Eye (tissue), 1 donor: ENCODE measurements around the gene BICRAL.
"Not testable (repeated sequence)": the region's sequence is repeated elsewhere in the genome, so short reads cannot be mapped to it uniquely, and the experiment has no call there.

Experiments
- DNase-seq: peaks from one replicate; pipeline ENCODE4 v3.0.0-alpha.2; 2015

Gene BICRAL

DNA sequence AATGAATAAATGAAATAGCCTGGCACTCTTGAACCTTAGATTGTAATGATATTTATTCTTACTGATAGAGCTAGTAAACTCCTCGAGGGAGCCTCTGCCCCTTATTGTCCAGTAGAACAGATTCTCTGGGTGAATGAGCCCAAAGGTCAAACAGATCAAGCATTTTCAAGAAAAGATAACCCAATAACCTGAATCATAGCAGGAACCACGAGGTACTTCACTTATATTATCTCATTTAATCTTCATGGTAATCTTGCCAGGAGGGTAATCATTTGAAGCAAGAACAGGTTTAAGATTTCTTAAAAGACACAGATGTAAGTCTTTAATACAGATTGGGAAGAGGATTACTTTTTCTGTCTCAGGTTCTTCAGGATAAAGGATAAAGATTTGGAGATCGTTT lies 18.9 kb upstream of the BICRAL start:
- no peak for DNase-seq

DNA sequence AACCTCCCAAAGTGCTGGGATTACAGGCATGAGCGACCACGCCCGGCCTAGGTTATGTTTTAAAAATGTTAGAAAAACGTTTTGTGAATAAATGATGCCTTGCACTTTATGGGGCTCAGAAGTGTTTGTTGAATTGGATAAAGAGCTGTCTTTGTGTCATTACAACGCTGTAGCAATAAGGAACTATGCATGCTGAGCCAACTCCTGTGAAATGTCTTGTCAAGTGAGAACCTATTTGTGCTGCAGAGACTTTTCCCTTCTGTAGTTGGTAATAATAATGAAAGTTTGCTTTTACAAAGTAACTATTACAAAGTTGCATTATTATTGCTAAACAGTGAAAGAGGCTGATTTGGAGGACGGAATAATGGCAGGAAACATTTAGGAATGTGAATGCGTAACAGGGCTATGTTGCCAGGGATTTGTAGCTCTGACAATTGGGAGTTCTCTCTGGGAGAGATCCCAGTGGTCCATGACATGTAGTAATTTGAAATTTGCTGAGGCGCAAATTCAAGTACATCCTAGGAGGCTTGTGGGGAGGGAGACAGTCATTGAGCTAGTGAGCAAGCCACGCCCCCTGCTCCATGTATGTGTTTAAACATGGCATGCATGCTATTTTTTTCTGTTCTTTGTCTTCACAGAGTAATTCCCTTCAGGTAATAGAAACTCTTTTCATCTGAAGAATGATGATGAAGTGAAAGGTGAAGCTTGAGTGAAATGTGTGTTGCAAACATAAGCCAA lies 16.8 kb upstream of the BICRAL start:
- DNase-seq, result no peak

DNA sequence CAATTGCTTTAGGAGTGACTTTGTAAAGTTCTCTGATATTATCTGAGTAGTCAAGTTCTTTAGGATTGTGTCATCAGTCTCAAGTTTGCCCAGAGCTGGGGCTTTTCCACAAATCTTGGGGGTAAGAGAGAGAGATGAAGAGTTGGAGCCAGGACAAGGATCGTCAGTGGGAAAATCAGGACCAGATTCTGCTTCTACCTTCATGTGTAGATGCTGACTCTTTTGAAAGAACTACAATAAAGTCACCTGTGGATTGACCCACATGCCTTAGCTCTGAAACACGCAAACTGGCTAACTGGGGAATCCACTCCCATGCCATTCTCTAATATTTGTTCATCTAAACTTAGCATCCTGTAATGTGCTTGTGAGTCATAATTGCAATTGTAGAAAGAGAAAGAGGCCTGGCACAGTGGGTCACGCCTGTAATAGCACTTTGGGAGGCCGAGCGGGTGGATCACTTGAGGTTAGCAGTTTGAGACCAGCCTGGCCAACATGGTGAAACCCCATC lies 15.6 kb upstream of the BICRAL start:
- no peak for DNase-seq

DNA sequence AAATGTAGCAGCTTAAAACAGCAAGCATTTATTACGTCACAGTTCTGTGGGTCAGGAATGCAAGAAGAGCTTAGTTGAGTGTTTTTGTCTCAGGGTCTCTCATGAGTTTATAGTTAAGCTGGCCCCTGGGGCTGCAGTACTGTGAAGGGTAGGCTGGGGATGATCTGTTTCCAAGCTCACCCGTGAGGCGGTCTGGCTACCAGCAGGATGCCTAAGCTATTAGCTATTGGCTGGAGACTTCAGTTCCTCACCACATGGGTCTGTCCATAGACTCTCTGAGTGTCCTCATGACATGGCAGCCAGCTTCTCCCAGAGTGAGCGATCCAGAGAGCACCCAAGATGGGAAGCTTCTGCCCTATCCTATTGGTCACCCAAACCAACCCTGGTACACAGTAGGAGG lies 12.8 kb upstream of the BICRAL start:
- DNase-seq, result no peak

DNA sequence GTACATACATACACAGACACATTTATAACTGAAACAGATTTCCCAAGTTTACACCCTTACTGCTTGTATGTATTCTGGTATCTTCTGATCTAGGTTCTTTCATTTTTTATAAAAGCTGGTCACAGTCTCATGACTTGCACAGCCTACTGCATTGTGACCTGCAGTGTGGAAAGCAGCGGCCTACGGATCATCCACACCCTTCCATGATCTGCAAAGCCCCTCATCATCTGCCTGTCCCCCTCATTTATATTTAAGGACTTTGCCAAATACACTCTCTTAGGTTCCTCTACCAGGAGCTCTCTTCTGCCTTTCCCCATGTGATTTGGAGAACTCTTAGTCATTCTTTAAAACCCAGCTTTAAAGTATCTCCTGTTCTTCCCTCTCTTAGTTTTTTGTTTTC lies 12.0 kb upstream of the BICRAL start:
- no peak for DNase-seq

DNA sequence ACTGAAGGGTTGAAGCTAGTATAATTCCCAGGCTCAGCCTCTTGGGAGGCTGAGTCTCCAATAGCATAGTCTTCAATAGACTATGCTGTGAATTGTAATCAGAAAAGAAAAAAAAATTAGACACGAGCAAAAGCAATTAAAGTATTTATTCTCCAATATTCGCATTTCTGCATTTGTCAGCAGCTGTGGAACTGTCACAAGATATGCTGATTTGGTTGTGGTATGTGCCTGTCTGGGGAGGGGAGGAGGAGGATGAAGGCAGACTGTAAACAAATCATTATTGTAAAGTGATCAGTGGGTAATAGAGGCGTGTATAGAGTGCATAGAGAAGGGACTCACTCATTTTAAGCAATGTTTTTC lies 10.1 kb upstream of the BICRAL start:
- DNase-seq, result no peak

DNA sequence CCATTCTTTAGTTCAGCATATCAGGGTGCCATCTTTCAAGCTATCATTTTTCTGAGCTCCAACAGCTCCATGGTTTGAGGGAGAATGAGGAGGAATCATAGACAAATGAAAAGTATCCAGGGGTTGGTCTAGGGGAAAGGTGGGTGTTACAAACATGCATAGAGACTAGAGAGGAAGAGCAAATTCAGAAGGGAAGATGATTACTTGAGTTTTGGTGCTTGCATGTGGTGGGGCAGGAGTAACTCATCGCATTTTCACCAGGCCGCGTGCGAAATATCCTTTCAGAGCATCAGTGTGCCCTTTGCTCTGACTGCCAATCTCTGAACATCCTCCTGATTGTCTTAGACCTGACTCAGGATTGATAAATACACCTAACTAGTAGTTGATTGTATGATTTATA lies 7.7 kb upstream of the BICRAL start:
- DNase-seq, result no peak

DNA sequence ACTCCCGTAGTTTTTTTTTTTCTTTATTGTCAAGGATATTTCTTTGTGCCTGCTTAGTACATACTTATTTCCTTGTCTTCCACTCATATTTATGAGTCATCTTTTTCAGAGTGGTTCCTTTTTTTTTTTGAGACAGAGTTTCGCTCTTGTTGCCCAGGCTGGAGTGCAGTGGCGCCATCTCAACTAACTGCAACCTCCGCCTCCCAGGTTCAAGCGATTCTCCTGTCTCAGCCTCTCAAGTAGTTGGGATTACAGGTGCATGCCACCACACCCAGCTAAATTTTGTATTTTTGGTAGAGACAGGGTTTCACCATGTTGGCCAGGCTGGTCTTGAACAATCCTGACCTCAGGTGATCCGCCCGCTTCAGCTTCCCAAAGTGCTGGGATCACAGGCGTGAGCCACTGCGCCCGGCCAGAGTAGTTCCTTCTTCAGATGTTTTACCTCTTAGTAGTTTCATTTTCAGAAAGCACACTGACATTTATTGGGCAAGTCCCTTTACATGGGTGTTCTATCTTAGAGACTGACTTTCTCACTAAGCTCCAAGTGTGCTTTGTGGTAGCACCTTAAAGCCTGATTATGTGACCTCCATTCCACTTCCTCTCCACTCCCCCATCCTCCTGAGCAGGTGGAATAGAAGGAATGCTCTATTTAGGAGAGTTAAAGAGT lies 6.9 kb upstream of the BICRAL start:
- DNase-seq, result not testable (repeated sequence)

DNA sequence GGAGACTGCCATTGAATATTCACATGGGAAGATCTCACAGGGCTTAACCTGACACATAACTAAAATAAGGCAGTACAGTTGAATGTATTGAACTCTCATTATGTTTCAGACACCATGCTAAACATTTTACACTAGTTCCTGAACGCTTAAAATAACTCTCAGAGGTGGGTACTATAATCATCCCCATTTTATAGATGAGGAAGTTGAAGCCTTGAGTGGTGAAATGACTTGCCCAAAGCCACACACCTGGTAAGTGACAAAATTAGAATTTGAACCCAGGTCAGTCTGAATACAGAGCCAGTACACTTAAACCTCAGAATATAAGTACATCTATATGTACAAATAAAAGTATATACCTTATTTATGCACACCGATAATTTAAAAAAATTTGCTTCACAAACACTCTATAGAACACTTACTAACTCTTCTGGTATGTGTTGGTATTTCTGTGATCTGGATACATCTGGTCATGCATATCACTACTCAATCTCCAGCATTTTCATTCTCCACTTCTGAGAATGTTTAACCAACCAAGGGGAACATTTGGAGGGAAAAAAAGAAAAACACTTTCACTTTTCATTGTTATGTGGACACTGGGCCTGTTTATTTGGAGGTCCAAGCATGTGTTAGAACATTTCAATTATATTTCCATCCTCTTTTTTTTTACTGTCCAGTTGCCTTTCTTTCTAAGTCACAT lies 4.6 kb upstream of the BICRAL start:
- DNase-seq, result peak; percentile 65

DNA sequence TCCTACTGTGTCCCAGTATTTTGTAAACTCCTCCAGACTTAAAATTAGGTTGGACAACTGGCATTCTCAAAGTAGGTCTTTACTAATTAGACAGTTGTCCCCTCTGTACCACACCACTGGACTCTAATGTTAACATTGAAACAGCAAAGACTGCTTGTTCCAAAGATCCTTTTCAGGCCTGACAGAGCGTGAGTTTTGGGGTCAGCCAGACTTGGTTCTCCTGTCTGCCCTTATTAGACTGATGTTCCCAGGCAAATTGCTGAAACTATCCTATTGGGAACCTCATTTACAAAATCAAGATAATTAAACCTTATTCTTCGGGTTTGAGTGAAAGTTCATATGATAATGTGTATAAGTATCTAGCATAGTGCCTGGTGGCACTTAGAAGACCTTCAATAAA lies 3.7 kb upstream of the BICRAL start:
- DNase-seq, result peak; percentile 84

DNA sequence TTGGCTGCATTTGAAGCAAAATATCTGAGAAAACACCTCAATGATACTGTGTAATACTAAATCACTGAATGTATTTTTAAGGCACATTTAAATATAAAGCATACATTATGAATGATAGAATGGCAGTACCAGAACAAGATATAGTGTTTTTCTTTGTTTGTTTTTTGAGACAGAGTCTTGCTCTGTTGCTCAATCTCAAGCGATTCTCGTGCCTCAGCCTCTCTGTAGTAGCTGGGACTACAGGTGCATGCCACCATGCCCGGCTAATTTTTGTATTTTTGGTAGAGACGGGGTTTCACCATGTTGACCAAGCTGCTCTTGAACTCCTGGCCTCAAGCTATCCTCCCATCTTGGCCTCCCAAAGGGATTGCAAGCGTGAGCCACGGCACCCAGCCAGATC lies 2.3 kb upstream of the BICRAL start:
- DNase-seq, result no peak

DNA sequence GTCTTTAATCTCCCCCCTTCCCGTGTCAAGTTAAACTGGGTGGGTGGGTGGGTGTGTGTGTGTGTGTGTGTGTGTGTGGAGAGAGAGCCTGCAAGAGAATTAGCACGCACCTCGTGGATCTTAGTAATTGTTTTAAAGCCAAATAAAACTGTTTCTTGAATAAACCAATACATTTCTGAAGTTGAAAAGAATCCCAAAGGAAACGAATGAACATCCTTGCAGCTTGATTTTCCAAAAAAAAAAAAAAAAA lies 381 bp upstream of the BICRAL start:
- peak; percentile 65 for DNase-seq

DNA sequence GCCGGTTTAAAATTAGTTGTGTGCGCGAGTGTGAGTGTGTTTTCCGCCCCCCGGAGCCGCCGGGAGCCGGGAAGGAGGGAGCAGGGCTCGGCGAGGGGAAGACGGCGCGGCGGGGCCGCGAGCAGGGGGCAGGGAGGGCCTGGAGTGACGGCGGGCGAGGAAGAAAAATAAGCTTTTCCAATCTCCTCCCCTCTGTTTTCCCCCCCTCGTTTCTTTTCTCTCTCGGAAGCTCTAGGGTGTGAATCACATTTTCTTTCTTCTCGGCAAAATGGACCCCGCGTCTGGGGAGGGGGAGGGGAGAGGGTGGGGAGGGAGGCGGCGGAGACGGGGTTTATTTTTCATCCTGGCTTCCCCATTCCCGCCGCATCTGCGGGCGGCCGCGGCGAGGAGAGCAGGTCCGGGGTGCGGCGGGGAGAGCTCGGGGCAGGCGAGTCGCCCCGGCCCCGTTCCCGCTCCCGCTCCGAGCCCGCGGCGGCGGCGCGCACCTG lies 881 bp downstream of the BICRAL start:
- peak; percentile 95 for DNase-seq

DNA sequence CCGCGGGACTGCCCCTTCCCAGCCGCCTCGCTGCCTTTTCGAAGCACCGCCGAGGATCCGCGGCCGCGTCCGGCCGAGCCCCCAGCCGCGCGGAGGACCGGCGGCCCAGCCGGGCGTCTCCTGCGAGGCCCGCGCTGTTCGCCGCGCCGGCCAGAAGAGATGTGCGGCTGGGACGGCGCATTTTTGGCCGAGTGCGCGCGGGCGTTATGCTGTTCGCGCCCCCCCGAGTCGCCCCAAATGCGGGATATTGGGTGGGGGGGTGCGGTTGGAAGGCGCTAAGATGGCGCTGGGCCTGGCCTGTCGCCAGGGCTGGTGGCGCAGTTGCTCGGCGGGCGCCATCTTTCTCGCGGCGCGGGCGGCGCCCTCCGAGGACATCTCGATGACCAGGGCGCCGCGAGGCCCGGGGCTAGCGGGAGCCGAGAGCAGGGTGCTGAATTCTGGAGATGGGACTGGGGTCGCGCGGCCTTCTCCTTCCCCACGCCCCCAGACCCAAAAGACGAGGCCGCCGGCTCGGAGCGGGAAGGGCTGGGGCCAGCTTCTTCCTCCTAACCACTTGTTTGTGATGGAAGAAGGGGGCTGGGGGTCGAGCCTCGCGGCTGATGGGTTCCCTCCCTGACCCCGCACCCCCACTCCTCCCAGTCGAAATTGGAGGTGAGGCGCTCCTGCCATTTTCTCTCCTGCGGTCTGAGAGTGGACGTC lies 1.5 kb downstream of the BICRAL start:
- DNase-seq, result peak; percentile 90

DNA sequence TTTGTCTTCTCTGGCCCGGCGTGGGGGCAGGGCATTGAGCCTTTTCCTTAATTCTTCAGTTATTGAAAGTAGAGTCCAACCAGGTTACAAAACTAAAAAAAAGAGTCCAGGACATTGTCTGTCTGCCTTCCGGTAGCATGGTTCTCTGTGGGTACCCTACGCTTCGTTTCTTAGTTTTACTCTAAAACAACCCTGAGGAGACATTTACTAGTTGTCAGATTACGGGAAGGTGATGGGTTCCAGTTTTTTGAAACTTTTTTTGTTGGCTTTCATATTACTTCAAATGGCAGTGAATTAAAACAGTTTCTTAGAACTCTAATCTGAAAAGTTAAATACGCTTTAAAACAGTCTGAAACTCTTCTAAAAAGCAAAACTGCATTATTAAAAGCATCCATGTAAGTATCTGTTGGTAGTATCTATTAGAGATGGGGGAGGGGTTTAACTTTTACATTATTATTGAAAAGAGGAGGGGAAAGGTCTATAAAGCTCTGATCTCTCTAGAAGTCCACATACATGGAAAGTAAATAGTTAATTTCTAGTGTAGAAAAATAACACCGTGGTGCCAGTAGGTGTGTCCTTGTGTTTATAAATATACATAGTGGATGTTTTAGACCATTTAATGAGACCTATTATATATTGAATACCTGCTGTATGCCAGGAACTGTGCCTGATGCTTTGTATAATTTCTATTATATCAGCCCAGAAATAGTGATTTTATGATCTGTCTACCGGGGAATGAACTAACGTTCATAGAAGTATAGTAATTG lies 2.2 kb downstream of the BICRAL start:
- DNase-seq, result no peak

DNA sequence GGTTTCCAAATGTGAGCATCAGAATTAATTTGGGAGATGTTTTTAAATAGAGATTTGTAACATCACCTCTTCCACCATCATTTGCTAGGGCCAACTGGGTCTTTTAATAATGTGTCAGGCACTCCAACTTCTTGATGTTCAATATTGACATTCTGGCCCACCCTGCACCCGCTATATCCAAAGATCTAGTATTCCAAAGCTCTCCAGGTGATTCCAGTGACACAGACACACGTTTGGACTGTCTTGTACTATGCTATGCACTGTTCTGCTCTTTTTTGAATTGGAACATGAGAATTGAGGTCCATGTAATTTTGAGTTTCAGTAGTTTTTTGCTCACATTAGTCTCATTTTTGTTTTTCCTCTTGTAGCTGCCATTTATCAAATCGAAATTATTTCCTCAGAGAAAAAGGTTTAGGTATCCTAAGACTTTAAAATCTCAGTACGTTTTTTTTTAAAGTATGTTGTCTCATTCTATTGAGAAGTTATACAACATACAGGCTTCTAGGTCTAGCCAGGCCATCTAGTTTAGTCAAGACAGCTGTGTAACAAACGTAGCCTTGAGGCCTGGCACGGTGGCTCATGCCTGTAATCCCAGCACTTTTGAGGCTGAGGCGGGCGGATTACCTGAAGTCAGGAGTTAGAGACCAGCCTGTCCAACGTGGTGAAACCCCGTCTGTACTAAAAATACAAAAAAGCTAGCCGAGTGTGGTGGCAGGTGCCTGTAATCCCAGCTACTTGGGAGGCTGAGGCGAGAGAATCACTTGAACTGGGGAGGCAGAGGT lies 3.1 kb downstream of the BICRAL start:
- DNase-seq, result no peak

DNA sequence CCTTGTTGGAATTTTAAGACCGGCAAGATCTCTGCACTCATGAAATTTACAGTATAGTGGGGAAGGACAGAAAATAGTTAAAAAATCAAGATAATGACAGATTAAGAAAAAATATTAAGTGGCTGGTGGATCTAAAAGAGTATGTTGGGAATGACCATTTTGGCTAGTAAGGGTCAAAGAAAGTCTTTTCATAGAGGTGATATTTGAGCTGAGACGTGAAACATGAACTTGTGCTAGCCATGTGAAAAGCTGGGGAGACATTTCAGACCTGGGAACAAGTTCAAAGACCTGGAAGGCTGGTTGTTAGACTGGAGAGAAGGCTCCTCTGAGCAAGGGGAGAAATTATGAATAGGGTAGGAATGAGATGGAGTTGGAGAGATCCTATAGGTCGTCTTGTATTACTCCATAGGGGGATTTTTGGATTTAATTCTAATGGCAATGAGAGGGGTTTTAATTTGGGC lies 4.7 kb downstream of the BICRAL start:
- DNase-seq, result no peak

DNA sequence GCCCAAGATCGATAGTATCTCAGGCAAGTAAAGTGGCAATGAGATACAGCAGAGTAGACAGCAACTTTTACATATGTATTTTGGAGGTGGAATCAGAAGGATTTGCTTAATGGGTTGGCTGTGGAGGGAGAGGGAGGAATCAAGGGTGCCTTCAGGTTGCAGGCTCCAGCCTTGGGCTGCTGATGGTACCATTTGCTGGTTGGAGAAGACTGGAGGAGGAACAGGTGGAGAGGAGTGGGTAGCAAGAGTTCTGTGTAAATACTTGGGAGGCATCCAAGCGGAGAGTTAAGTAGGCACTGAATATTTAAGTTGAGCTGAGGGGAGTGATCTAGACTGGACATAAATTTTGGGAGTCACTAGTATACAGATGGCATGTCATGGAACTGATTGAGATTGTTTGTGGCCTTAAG lies 5.2 kb downstream of the BICRAL start:
- no peak for DNase-seq

DNA sequence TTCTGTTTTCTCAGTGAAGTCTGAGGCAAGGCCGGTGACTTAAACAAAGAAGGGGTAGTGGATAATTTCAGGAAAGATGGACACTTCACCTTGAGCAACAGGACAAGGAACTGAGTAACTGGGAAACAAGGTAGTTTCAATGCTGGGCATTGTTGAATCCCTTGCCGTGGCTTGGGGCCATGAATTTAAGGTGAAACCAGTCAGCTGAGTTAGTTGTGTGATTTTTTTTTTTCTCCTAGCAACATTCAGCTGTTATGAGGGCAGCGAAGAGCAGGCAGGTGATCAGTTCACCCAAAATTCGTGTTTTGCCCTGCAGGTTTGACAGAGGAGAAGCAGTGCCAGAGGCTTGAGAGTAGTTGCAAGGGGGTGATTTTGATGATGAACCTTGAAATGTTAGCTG lies 6.8 kb downstream of the BICRAL start:
- no peak for DNase-seq

DNA sequence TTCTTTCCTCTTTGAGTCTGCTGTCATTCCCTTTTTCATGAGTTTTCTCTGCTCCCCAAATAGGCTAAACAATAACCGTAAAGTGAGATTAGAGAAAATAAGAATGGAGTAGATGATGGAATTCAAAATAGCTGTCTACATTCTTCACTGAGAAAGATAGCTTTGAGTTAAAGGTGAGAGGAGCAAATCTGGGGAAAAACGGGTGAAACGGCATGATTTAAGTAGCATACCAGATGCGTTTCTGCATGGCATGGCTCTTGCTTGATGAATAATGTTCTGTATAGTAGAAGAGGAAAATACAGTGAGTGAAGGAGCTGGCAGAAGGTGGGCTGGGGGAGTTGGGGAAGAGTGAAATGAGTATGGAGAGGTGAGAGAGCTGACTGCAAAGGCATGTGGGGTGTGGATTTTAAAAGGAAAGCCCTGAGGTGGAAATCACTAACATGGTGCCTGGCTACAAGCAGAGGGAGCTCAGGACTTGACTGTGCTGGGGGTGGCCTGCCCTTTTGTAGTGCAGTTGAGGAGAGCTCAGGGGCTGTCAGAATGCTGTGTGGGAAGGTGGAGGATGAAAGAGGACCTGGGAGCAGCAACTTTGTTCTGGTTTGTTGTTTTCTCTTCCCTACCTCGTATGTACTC lies 8.8 kb downstream of the BICRAL start:
- DNase-seq, result no peak

DNA sequence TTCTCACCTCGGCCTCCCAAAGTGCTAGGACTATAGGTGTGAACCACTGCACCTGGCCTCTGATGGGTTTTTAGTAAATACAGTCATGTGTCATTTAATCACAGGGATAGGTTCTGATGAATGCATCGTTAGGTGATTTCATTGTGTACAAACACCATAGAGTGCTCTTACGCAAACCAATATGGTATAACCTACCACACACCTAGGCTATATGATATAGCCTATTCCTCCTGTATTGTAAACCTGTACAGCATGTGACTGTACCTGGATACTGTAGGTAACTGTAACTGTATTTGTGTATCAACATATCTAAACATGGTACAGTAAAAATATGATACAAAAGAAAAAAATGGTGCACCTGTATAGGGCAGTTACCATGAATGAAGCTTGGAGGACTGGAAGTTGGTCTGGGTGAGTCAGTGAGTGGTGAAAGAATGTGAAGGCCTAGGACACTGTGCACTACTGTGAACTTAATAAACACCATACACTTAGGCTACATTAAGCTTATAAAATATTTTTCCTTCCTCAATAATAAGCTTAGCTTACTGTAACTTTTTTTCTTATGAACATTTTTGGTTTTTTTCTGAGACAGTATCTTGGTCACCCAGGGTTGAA lies 10.0 kb downstream of the BICRAL start:
- no peak for DNase-seq
